HG03045 (cell line): Measurements from ENCODE around the gene SOX30.

Source experiments
- ATAC-seq: cut with Tn5 transposase; IDR thresholded peaks from one replicate; pipeline ENCODE4 v1.9.1; 2021; ENCODE audit warnings: mild to moderate bottlenecking, moderate library complexity; ENCODE audit not compliant: unreplicated experiment

The SOX30 gene

GRCh38 chr5:157665467-157666070 is 13.3 kb upstream of the SOX30 start:
- no peak for ATAC-seq

- no peak for ATAC-seq
Observed at GRCh38 chr5:157659868-157660660, 7.8 kb upstream of the SOX30 start.

DNA sequence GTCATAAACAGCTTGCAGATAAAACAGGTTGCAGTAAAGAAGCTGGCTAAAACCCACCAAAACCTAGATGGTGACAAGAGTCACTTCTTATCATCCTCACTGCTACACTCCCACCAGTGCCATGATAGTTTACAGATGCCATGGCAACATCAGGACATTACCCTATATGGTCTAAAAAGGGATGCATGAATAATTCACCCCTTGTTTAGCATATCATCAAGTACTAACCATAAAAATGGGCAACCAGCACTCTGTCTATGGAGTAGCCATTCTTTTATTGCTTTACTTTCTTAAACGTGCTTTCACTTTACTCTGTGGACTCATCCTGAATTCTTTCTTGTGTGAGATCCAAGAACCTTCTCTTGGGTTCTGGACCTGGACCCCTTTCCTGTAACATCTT is 6.7 kb upstream of the SOX30 start:
- no peak for ATAC-seq

GRCh38 chr5:157657516-157657915 is 5.3 kb upstream of the SOX30 start:
- ATAC-seq: no peak

DNA sequence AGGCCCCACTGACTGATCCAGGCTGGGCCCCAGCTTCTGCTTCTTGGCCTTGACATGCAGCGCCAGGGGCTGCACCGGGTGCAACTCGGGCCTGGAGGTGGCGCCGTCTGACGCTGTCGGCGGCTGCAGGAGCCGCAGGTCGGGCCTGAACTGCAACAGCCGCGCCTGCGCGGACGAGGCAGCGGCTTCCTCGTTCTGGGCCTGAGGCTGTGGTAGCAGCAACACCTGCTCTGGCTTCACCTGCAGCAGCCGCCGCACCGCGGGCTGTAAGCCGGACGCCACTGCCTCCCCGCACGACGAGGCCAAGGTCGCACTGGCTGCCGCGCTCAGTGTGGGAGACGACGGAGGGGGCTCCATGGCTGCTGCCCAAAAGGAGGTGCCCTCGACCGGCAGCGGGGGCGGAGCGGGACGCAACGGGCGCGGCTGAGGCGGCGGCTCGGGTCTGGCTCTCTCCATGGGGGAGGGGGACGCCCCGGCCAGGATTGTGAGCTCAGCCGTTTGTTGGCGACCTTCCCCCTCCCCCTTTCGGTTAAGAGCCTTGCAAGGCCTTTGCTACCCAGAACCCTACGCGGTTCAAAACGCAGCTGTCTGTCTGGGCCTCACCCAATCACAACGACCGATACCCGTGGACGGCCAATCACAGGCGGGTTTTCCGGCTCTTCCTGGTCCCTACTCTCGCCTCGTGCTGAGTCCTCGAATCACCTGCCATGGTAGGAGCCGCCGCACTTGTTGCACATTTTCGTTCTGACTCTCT is 438 bp downstream of the SOX30 start:
- peak; percentile 83 for ATAC-seq

GRCh38 chr5:157650991-157651611 is 1.1 kb downstream of the SOX30 start:
- no peak for ATAC-seq

GRCh38 chr5:157649101-157649500 is 3.1 kb downstream of the SOX30 start:
- no peak for ATAC-seq

DNA sequence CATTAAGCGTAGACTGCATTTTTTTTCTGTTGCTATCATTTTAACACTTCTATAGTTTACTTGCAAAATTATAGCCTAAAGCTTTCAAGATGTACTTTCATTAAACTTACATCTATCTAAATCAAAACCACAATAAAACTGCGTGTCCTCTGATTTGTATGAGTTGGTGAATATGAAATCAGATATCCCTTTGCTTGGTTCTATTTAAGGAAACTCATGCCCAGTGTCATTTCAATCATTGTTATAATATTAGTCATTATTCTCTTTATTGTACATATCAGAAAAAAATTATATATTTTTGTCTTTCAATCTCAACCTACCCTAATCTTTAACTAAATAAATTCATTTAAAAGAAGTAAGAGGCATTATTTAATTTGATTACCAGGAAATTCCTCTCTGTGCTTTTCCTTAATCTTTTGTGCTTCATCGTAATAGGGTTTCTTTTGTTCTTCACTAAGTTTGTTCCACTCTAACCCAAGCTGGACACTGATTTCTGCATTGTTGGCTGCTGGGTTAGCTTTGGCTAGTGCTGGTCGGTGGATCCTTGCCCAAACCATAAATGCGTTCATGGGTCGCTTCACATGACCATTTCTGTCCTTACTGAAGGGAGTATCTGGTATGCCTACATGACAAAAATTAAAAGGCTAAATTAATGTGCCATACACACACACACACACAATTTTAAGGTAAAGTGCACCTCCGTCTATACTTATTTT is 3.8 kb downstream of the SOX30 start:
- ATAC-seq: no peak

DNA sequence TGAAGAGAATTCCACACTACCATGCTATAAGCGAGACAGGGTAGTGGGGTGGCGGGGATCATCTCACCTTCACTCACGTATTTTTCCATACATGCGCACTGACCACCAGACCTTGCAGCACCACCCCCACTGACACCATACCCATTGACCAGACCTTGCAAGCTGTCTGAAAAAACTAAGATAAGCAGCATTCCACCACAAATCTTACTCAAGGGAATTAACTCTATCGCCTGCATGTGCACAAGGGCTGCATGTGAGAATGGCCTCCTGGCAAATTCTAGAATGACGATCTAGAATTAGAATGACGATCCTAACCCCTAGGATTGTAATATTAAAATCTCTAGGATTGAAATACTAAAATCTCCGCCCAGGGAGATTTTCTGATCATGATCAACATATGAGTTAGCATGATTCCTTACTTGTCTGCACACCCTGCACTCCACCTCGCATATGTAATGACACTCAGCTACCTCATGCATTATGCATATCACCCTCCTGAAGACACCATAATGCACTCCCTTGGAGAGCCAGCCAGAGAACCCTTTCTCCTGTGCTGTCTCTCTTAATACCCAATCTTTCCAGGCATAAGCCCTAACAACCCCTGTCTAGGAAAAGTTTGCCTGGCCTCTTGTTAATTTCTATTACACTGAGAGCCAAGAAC is 11.7 kb downstream of the SOX30 start:
- ATAC-seq: no peak

DNA sequence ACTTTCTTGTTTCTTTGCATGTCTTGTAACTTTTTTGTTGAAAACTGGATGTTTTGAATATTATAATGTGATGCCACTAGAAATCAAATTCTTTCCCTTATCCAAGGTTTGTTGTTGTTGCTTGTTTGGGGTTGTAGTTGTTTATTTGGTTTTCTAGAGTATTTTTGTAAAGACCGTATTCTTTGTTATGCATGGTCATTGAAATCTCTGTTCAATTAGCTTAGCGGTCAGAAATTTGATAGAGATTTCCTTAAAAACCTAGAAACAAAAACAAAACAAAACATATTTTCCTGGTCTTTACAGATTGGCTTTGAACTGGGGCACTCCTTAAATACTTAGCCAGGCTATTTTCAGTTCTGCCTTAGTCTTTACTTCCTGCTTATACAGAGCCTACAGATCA is 21.9 kb downstream of the SOX30 start:
- ATAC-seq: no peak

- no peak for ATAC-seq
Observed at GRCh38 chr5:157626831-157627230, 25.4 kb downstream of the SOX30 start.

DNA sequence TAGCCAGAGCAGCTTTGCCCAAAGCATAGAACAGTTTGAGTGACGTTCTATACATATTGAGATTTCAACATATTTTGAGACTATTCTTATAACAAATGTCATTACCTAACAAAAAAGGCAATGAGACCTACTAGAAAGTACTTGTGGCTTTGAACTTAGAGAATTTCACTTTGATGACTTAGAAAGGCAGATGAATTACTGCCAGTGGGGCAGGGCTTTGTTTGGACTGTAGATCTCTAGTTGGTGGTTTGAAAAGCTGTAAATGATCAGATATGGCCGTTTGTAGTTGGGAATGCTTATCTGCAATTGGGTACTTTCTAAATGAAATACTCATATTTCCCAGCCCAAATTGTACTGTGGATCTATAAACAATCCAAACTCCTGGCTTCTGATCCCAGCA is 28.1 kb downstream of the SOX30 start:
- ATAC-seq: no peak

- no peak for ATAC-seq
Observed at GRCh38 chr5:157620776-157621175, 31.5 kb downstream of the SOX30 start.

DNA sequence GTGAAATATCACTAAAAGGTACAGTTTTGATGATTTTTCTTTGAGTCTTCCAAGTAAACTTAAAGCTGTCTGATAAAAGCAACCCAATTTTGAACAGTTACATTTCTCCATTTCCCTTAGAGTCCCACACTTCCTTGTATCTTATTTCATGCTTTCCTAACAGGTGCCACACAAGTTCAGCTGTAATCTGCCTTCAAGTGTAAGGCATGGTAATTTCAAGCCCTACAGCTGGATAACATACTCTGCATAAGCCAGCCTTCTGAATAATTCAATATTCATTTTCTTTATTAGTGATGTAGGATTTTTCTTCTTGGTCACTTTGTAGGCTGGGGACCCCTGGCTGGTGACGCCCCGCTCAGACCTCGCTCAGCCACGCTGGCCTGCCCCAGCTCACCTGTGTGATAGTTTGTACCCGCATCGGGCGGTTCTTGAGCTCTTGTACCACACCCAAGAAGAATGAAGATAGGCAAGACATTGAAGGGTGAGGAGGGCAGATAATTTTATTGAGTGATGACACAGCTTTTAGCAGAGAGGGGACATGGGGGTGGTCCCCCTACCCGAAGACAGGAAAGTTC is 34.0 kb downstream of the SOX30 start:
- no peak for ATAC-seq

- ATAC-seq: no peak
Observed at GRCh38 chr5:157616785-157617184, 35.5 kb downstream of the SOX30 start.

DNA sequence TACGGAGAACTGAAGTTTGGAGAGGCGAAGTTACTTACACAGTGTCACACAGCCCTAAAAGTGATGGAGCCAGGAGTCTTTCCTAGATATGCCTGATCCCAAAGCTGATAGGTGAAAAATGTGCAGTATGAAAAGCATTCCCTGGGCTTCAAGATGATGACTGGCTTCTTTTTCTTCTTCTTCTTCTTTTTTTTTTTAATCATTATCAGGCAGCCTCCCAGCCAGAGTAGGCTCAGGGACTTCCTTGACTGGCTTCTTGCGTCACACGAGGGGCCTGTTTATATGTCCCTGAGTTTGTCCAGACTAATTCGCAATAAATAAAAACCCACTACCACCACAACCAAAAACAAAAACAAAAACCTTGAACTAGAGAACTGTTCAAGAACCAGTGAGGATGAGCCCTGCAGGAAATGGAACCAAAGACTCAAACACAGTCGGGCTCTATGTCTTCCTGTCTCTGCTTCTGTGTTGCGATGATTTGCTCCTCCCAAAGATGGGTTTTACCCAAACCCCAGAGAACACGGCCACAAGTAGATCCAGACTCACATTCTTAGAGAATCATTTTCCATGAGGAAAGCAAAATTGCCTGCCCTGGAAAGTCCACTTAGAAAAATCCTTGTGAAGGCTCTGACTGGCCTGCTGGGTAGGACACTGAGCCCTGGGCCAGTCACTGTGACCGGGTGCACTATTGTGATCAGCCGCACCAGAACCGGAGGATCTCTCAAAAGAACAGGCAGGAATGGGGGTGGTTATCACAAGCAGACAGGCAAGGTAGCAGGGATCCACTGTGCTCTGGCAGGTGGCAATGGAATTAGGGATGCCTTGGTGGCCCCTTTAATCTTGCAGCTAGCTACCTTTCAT is 38.6 kb downstream of the SOX30 start:
- no peak for ATAC-seq

- no peak for ATAC-seq
Observed at GRCh38 chr5:157612581-157612980, 39.7 kb downstream of the SOX30 start.

- ATAC-seq: peak; percentile 80
Observed at GRCh38 chr5:157611571-157612476, 40.4 kb downstream of the SOX30 start.
